ENCODE measurements around the gene MRPS15.

DNA sequence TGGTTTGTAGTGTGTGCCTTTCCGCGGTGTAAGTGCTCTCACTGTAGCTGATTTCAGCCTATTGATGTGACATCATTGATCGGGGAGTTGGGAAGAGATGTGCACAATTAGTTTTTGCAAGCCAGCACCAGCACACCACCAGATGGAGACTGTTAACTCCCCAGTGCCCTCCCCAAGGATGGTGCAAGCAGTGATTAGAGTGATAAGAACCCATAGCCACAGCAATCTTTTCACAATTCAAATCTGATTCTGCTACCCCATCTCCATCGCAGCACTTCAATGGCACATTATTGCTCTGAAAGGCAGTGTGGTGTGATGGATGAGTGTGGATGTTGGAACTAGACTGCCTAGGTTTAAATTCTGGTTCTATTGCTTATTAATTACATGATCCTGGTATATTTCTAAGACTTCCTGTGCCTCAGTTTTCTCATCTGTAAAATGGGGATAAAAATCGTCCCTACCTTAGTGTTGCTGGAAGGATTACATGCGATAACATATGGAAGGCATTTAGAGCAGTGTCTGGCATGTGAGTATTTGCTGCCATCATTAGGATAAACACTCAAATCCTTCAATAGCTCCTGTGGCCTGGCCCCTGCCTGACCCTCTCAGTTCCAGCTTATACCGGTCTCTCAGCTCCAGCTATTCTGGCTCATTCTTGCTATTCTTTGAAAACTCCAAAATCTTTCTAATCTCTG is 11.9 kb upstream of the MRPS15 start:
- TF ChIP-seq POLR2AphosphoS5 (IDR thresholded peaks at IDR 0.05; ENCODE audit: low read depth, low read length), result no peak
- no peak for TF ChIP-seq POLR2A (IDR thresholded peaks at IDR 0.05; ENCODE audit: low read depth, low read length)
- TF ChIP-seq POU2F2 (IDR thresholded peaks at IDR 0.05; ENCODE audit: low read depth, low read length), result no peak
- TF ChIP-seq PAX5 (IDR thresholded peaks at IDR 0.05; ENCODE audit: insufficient read depth, low read length, severe bottlenecking), result no peak

Measured in GM12891 (cell line).